C4-2B (cell line): Measurements from ENCODE around the gene SOCS7.

Experiments used
- CTCF ChIP-seq: fragments of 450-650 bp; conservative IDR thresholded peaks from 2 replicates; pipeline ENCODE4 v1.5.1; 2017; ENCODE audit warnings: mild to moderate bottlenecking
- ZFX ChIP-seq: fragments of 450-650 bp; IDR thresholded peaks from 2 replicates; pipeline ENCODE4 v1.6.1; 2017

GRCh38 chr17:38450557-38451029 is 98.9 kb downstream of the SOCS7 start:
- TF ChIP-seq CTCF, result no peak
- TF ChIP-seq ZFX, result no peak
